Mucosa of descending colon (tissue), 3 donors: ENCODE data around the gene EPHA6. TPM values are rescaled to one million over a fixed set of nuclear protein-coding genes. Genes with fewer than 3 reads are reported as not detected.

Source experiments
- ATAC-seq: fragments of 200-7000 bp; cut with Tn5 transposase; one replicate; pipeline ENCODE4 v1.9.1; 2020; ENCODE audit warnings: mild to moderate bottlenecking, moderate library complexity
- DNase-seq, 3 donors: peaks; one replicate each; pipeline ENCODE4 v3.0.0-alpha.2; 2020
- H3K36me3 ChIP-seq: fragments of 200-600 bp; one replicate; pipeline ENCODE4 v1.8.0; 2021; ENCODE audit warnings: low read depth, mild to moderate bottlenecking
- H3K4me1 ChIP-seq: fragments of 200-600 bp; one replicate; pipeline ENCODE4 v1.8.0; 2021; ENCODE audit warnings: low read depth, mild to moderate bottlenecking
- H3K4me3 ChIP-seq: fragments of 200-600 bp; one replicate; pipeline ENCODE4 v1.8.0; 2021; ENCODE audit warnings: mild to moderate bottlenecking
- H3K9me3 ChIP-seq: fragments of 200-600 bp; one replicate; pipeline ENCODE4 v1.8.0; 2021; ENCODE audit warnings: mild to moderate bottlenecking
- CTCF ChIP-seq: fragments of 200-600 bp; IDR thresholded peaks from one replicate; pipeline ENCODE4 v1.8.0; 2022; ENCODE audit warnings: antibody characterized with exemption, mild to moderate bottlenecking
- intact Hi-C, 2 donors: fragments of 100-400 bp; cut with DNase I in 1 of 2; cut with micrococcal nuclease in 1 of 2; formaldehyde crosslinking; loops; one replicate each; pipeline versions ENCODE4 v1.11.0 to v1.11.1; 2022; cut with DNase I, micrococcal nuclease
- total RNA-seq, 3 donors: library from RNA; stranded (reverse); fragmentation: NEBNext Ultra II Directional in 2 of 3; extraction: Animal tissue kit (Norgen Biotek cat#: 25700) in 2 of 3; gene quantifications; one replicate each; pipeline versions ENCODE4 v1.2.1 to v1.2.4, GENCODE V29; 2021 to 2023
- donor health status: DM: no; HTN: no; CAD: no; lungs with moderate emphysema.
- donor health status: DM: no; HTN: no; CAD: no.
- donor health status: DM: no; HTN: yes; CAD: no.

Gene EPHA6
- total RNA-seq, 3 donors from 2014 or later = 0.55 to 24.8 (median 1.5) TPM

DNA sequence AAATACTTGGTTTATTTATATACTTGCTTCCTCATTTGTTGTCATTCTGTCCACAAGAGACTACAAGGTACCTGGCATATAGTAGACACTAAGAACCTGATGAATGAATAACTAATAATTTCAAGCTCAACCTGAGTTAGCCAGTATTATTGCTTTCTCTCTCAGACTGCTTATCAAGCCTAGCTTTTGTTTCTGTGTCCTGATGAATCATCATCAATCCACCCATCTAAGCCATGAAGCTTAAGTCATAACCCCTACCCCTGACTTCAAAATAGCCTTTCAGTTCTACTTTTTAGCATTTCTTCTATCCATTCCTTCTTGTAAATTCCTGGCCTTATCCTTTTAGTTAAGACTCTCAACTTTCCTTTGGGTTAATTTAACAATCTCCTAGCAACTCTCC, 420.8 kb downstream of the EPHA6 start:
- Histone ChIP-seq H3K4me3 (no peak overlapping the region), H3K36me3 (no peaks in the 10 kb centered on the region), H3K4me1 (no peaks in the 10 kb centered on the region), H3K9me3 (no peaks in the 10 kb centered on the region)
- no peak for TF ChIP-seq CTCF
- no peak for DNase-seq
- intact Hi-C loops = no loop called here
- no peak for ATAC-seq

- Histone ChIP-seq H3K9me3 (no peaks in the 10 kb centered on the region), H3K4me3 (no peak overlapping the region), H3K36me3 (no peaks in the 10 kb centered on the region), H3K4me1 (no peaks in the 10 kb centered on the region)
- intact Hi-C loops = no loop called here
- no peak for DNase-seq
- TF ChIP-seq CTCF = no peak
- ATAC-seq = no peak
Measured at GRCh38 chr3:97235611-97236315, 421.4 kb downstream of the EPHA6 start.

DNA sequence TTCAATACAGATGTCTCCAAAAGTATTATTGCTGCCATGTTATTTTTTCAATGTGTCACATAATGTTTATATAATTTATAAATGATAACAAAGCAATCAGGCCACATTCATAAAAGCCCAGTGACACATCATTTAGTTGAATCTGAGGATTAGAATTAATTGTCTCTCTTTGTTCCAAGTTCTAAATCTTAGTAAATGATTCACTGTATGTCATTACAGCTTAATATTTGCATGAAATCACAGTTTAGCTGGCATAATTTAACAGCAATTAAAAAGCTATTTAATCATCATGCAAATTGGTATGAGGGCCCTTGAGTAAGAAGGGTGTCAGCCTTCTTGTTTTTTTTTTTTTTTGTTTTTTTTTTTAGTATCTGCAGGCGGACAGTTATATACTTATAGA, 427.0 kb downstream of the EPHA6 start:
- Histone ChIP-seq H3K4me1 (no peaks in the 10 kb centered on the region), H3K36me3 (no peaks in the 10 kb centered on the region), H3K4me3 (no peak overlapping the region), H3K9me3 (no peaks in the 10 kb centered on the region)
- TF ChIP-seq CTCF = no peak
- intact Hi-C loops = no loop called here
- DNase-seq (no peak), ATAC-seq (no peak)

- no peaks in the 10 kb centered on the region for H3K36me3 ChIP-seq
Measured at GRCh38 chr3:97245201-97245910, 431.0 kb downstream of the EPHA6 start.

DNA sequence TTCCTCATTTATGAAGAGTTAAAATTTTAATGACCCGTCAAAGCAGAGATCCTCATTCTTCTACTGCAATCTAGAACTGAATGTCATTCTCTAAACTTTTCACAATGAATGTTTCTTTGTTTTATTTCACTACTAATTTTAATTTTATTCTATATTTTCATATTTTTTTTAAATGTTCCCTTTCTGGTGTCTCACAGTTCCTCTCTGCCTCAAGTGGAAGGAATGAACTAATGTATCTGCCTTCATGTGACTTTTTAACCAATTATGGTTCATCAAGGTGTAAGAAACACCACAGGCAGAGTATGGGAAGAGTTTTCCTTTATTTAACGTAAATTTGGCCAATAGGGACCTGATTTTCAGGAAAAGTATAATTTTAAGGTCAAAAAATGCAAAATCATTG, 441.7 kb downstream of the EPHA6 start:
- ATAC-seq (no peak), DNase-seq (no peak)
- Histone ChIP-seq H3K36me3 (no peaks in the 10 kb centered on the region), H3K4me1 (no peaks in the 10 kb centered on the region), H3K4me3 (no peak overlapping the region), H3K9me3 (no peaks in the 10 kb centered on the region)
- no peak for TF ChIP-seq CTCF
- intact Hi-C loops = no loop called here

More at GRCh38 chr3:97245201-97245910, 431.0 kb downstream of the EPHA6 start:
- intact Hi-C loops = no loop called here
- no peak for DNase-seq
- no peak for ATAC-seq
- no peak for TF ChIP-seq CTCF
- no peak overlapping the region for H3K4me3 ChIP-seq
- no peaks in the 10 kb centered on the region for H3K4me1 ChIP-seq
- H3K9me3 ChIP-seq = no peaks in the 10 kb centered on the region
